Psoas muscle (tissue), 8 donors: ENCODE measurements around the gene AATK. TPM values are rescaled to one million over a fixed set of nuclear protein-coding genes. Genes with fewer than 3 reads are reported as not detected.
A peak's percentile ranks its signal among the peaks of the same experiment; 100 is the strongest.

Source experiments
- ATAC-seq, 4 donors: fragments of 200-7000 bp; cut with Tn5 transposase; one replicate each; pipeline ENCODE4 v1.9.1; 2020; ENCODE audit warnings: moderate library complexity in 3 of 4, mild to moderate bottlenecking in 2 of 4
- DNase-seq, 2 donors: peaks; one replicate each; pipeline ENCODE4 v3.0.0-alpha.2; 2020
- H3K27ac ChIP-seq: fragments of 200-600 bp; one replicate; pipeline ENCODE4 v1.8.0; 2022
- H3K27me3 ChIP-seq, 3 donors: fragments of 200-600 bp in 1 of 3; one replicate each; pipeline versions ENCODE4 v1.6.1 to v1.8.0; 2013 to 2022; ENCODE audit warnings: low read length in 2 of 3, mild to moderate bottlenecking in 2 of 3, moderate library complexity in 1 of 3; ENCODE audit not compliant: insufficient read depth in 3 of 3
- H3K36me3 ChIP-seq, 2 donors: fragments of 200-600 bp in 1 of 2; one replicate each; pipeline versions ENCODE4 v1.6.1 to v1.8.0; 2013 to 2022; ENCODE audit warnings: low read depth in 1 of 2, mild to moderate bottlenecking in 1 of 2, moderate library complexity in 1 of 2; ENCODE audit not compliant: insufficient read depth in 1 of 2
- H3K4me1 ChIP-seq: fragments of 200-600 bp; one replicate; pipeline ENCODE4 v1.8.0; 2022
- H3K4me3 ChIP-seq: fragments of 200-600 bp; one replicate; pipeline ENCODE4 v1.8.0; 2022; ENCODE audit warnings: mild to moderate bottlenecking
- H3K9me3 ChIP-seq: fragments of 200-600 bp; one replicate; pipeline ENCODE4 v1.8.0; 2022
- WGBS, 3 donors: extraction: QIAGEN DNeasy Blood & Tissue Kit; methylation state at CpG; one replicate each; pipeline versions ENCODE4 v1.1.6 to v1.1.7; 2013; 5-methylcytosine and 5-hydroxymethylcytosine counted together
- intact Hi-C, 2 donors: fragments of 100-400 bp; cut with DNase I; formaldehyde crosslinking; loops; one replicate each; pipeline versions ENCODE4 v1.11.0 to v1.14.2; 2022
- polyA plus RNA-seq, 3 donors: library from polyadenylated mRNA; stranded (reverse); fragments of 200-250 nt; gene quantifications; one replicate each; pipeline ENCODE4 v1.2.3, GENCODE V29; 2013
- total RNA-seq, 4 donors: library from RNA; stranded (reverse); fragmentation: NEBNext Ultra II Directional in 2 of 4; extraction: Animal tissue kit (Norgen Biotek cat#: 25700) in 2 of 4; gene quantifications; one replicate each; pipeline versions ENCODE4 v1.2.1 to v1.2.4, GENCODE V29; 2021 to 2023
- TF ChIP-seq, protein P1 (sequence below): fragments of 200-600 bp; IDR thresholded peaks from one replicate; pipeline ENCODE4 v1.8.0; 2022; ENCODE audit warnings: antibody characterized with exemption
- donor health status: healthy with polysubstance abuse.
- donor health status: DM: no; HTN: no; CAD: no; lungs with moderate emphysema.
- donor health status: Bipolar disorder and iron deficiency.
- donor health status: healthy.
- donor health status: DM: yes; HTN: yes; CAD: no.
- donor health status: DM: no; HTN: no; CAD: no.
- donor health status: DM: no; HTN: no; CAD: no.
- donor health status: DM: yes; HTN: yes; CAD: no.

Gene AATK
- total and polyA plus RNA-seq, 7 donors: 0.21 to 1.8 (median 1.0) TPM

DNA sequence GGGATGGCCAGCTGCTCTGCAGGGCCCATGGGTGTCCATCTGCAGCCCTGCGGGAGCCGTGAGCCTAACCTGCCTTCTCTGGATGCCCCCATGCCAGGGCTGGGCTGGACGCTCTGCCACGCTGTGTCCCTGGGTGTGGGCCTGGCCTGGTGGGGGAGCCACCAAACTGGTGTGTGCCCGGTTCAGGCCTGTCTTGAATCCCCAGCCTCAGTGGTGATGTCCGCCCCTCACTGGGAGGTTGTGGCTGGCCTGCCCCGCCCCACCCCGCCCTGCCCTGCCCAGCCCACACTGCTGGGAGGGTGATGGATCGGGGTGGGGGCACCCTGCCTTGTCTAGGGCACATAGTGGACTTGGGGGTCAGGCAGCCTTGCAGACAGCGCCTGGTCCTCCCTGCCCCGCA lies 50.8 kb downstream of the AATK start:
- whole genome bisulfite sequencing, 3 donors: 94 to 96% (median 95%) methylated on average over 11 of the region's 11 CpGs
- no peaks in the 10 kb centered on the region for H3K4me1 ChIP-seq
- H3K4me3 ChIP-seq: no peak overlapping the region
- no peak for DNase-seq
- H3K9me3 ChIP-seq: no peaks in the 10 kb centered on the region
- H3K36me3 ChIP-seq: no peaks in the 10 kb centered on the region
- intact Hi-C loops: no loop called here
- no peaks in the 10 kb centered on the region for H3K27me3 ChIP-seq
- TF ChIP-seq, protein P1, sequence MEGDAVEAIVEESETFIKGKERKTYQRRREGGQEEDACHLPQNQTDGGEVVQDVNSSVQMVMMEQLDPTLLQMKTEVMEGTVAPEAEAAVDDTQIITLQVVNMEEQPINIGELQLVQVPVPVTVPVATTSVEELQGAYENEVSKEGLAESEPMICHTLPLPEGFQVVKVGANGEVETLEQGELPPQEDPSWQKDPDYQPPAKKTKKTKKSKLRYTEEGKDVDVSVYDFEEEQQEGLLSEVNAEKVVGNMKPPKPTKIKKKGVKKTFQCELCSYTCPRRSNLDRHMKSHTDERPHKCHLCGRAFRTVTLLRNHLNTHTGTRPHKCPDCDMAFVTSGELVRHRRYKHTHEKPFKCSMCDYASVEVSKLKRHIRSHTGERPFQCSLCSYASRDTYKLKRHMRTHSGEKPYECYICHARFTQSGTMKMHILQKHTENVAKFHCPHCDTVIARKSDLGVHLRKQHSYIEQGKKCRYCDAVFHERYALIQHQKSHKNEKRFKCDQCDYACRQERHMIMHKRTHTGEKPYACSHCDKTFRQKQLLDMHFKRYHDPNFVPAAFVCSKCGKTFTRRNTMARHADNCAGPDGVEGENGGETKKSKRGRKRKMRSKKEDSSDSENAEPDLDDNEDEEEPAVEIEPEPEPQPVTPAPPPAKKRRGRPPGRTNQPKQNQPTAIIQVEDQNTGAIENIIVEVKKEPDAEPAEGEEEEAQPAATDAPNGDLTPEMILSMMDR: no peak
- no peak for ATAC-seq
- H3K27ac ChIP-seq: no peak overlapping the region

DNA sequence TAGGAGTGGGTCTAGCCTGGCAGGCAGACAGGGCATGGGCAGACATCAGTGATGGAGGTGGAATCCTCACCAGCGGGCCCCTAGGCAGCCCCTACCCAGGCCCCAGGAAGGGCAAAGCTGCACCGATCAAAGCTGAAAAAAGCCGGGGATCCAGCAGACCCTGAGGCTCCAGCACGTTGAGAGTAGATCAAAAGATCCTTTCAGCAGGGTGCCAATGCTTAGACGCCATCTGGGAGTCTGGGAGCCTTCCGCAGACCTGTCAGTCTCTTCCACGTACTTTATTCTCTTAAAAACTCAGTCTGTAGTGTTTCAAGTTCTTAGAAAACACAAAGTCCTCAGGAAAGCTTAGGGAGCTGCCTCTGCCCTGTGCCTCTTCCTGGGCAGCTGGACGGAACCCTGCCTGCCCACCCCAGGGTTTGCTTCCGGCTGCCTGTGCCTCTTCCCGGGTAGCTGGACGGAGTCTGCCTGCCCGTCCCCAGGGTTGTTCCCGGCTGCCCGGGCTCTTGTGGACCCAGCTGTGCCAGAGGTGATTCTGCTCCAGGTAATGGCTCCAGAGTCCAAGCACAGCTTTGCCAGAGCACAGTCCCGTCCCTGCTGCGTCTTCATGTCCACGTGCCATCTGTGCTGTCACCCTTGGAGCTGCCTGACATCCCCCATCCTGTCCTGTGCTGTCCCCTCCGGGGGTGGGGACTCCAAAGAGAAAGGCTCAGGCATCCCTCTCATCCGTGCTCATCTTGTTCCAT lies 51.5 kb downstream of the AATK start:
- DNase-seq (no peak), ATAC-seq (no peak)
- Histone ChIP-seq H3K36me3 (no peaks in the 10 kb centered on the region), H3K27ac (no peak overlapping the region), H3K4me1 (no peaks in the 10 kb centered on the region), H3K9me3 (no peaks in the 10 kb centered on the region), H3K27me3 (no peaks in the 10 kb centered on the region), H3K4me3 (no peak overlapping the region)
- TF ChIP-seq, protein P1: no peak
- intact Hi-C loops: no loop called here
- WGBS, 3 donors: 88 to 91% (median 89%) methylated on average over 19 of the region's 19 CpGs

DNA sequence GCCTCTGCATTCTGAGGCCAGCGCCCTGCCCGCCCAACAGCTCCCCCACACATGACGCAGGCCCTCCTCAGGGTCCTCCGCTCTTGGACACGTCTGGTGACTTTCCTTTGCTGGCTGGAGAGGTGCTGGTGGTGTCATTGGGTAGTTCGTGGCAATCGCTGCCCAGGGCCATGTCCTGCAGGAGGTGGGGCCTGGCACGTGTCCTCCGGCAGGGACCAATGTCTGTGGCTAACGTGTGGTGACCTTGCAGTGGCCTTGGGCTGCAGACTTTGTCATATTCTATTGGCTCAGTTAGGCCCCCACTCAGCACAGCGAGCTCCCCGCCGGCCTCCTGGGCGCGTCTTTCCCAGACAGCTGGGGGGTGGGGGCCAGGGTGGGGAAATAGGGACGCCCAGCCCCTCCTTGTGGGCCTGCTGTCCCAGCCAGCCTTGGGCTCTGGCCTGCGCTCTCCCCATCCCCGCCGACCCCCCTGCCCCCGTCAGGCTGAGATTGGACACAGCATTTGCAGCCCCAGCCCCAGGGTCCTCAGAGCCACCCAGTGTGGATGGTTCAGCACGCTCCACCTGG lies 52.8 kb downstream of the AATK start:
- H3K36me3 ChIP-seq: no peaks in the 10 kb centered on the region
- intact Hi-C loops: no loop called here
- TF ChIP-seq, protein P1: no peak
- WGBS, 3 donors: 70 to 87% (median 74%) methylated on average over 18 to 21 of the region's 21 CpGs
- H3K27ac ChIP-seq: no peak overlapping the region
- peak in 1 of 2 donors; percentile 38 for DNase-seq
- H3K4me1 ChIP-seq: no peaks in the 10 kb centered on the region
- H3K9me3 ChIP-seq: no peaks in the 10 kb centered on the region
- ATAC-seq: no peak
- H3K27me3 ChIP-seq: no peaks in the 10 kb centered on the region
- H3K4me3 ChIP-seq: no peak overlapping the region

- H3K27me3 ChIP-seq: no peaks in the 10 kb centered on the region
- no peak overlapping the region for H3K27ac ChIP-seq
- no peaks in the 10 kb centered on the region for H3K9me3 ChIP-seq
- 50 to 74% (median 61%) methylated on average over 23 of the region's 23 CpGs for WGBS, 3 donors
- TF ChIP-seq, protein P1: no peak
- DNase-seq (no peak), ATAC-seq (no peak)
- no peak overlapping the region for H3K4me3 ChIP-seq
- intact Hi-C loops: no loop called here
- no peaks in the 10 kb centered on the region for H3K36me3 ChIP-seq
- H3K4me1 ChIP-seq: no peaks in the 10 kb centered on the region
Measured at GRCh38 chr17:81112450-81112849, 53.6 kb downstream of the AATK start.
